Small intestine (tissue), 7 donors: Measurements from ENCODE around the gene ALDH3A1. TPM values are rescaled to one million over a fixed set of nuclear protein-coding genes. Genes with fewer than 3 reads are reported as not detected.

ENCODE experiments used
- DNase-seq, 2 donors: peaks; one replicate each; pipeline versions ENCODE4 v3.0.0 to v3.0.0-alpha.2; 2013
- FAIRE-seq: peaks from 2 replicates; lab custom pipeline; 2012; peaks lifted over from hg19 to GRCh38; lab: Jason Lieb, UNC
- H3K27ac ChIP-seq, 3 donors: one replicate each; pipeline ENCODE4 v1.5.1; 2013; ENCODE audit warnings: low read length in 2 of 3, mild to moderate bottlenecking in 2 of 3, control low read depth in 1 of 3, inconsistent platforms in 1 of 3, low read depth in 1 of 3, moderate library complexity in 1 of 3
- H3K27me3 ChIP-seq, 3 donors: one replicate each; pipeline ENCODE4 v1.6.1; 2013; ENCODE audit warnings: low read length in 3 of 3, inconsistent platforms in 1 of 3; ENCODE audit not compliant: control insufficient read depth in 3 of 3, insufficient read depth in 3 of 3
- H3K36me3 ChIP-seq, 3 donors: one replicate each; pipeline ENCODE4 v1.6.1; 2013; ENCODE audit warnings: low read length in 3 of 3, inconsistent platforms in 1 of 3, low read depth in 1 of 3, mild to moderate bottlenecking in 1 of 3, moderate library complexity in 1 of 3; ENCODE audit not compliant: control insufficient read depth in 3 of 3, insufficient read depth in 2 of 3
- H3K4me1 ChIP-seq, 3 donors: one replicate each; pipeline ENCODE4 v1.6.1; 2013; ENCODE audit warnings: low read length in 2 of 3, inconsistent platforms in 1 of 3, low read depth in 1 of 3, mild to moderate bottlenecking in 1 of 3, moderate library complexity in 1 of 3; ENCODE audit not compliant: control insufficient read depth in 3 of 3, insufficient read depth in 2 of 3
- H3K4me3 ChIP-seq, 3 donors: one replicate each; pipeline ENCODE4 v1.5.1; 2013; ENCODE audit warnings: low read length in 3 of 3, control low read depth in 1 of 3, inconsistent platforms in 1 of 3, low read depth in 1 of 3, mild to moderate bottlenecking in 1 of 3, moderate library complexity in 1 of 3
- H3K9me3 ChIP-seq, 2 donors: one replicate each; pipeline ENCODE4 v1.6.1; 2013; ENCODE audit warnings: low read depth in 1 of 2, low read length in 1 of 2; ENCODE audit not compliant: control insufficient read depth in 2 of 2, insufficient read depth in 1 of 2
- WGBS, 3 donors: extraction: QIAGEN DNeasy Blood & Tissue Kit; methylation state at CpG; one replicate each; pipeline ENCODE4 v1.1.7; 2013; 5-methylcytosine and 5-hydroxymethylcytosine counted together
- polyA plus RNA-seq, 4 donors: library from polyadenylated mRNA; stranded (reverse) in 3 of 4; unstranded in 1 of 4; fragments of 200-250 nt in 3 of 4; fragments of 120-200 nt in 1 of 4; gene quantifications; one replicate each; pipeline versions ENCODE4 v1.2.1 to v1.2.3, GENCODE V29; 2013
- donor health status: healthy with polysubstance abuse.
- donor health status: control.
- donor health status: control.
- donor health status: Bipolar disorder and iron deficiency.
- donor health status: healthy.

Gene ALDH3A1
- polyA plus RNA-seq, 4 donors = 0.92 to 5.8 (median 3.1) TPM

GRCh38 chr17:19729900-19730299, 18.2 kb downstream of the ALDH3A1 start:
- Histone ChIP-seq H3K27me3 (no peaks in the 10 kb centered on the region), H3K27ac (no peak overlapping the region), H3K4me1 (peaks cover 3 to 26% (median 8%) of the 10 kb centered on the region in 3 donors), H3K36me3 (no peaks in the 10 kb centered on the region), H3K4me3 (no peak overlapping the region), H3K9me3 (peaks cover 0 to 3% of the 10 kb centered on the region in 2 donors)
- WGBS, 3 donors = 92 to 99% (median 94%) methylated on average over 6 of the region's 6 CpGs
- FAIRE-seq (no peak), DNase-seq (no peak)

- H3K36me3 ChIP-seq = no peaks in the 10 kb centered on the region
- H3K27me3 ChIP-seq = no peaks in the 10 kb centered on the region
- H3K4me3 ChIP-seq = no peak overlapping the region
- 15 to 25% (median 22%) methylated on average over 7 of the region's 7 CpGs for WGBS, 3 donors
- H3K4me1 ChIP-seq = peaks cover 3 to 24% (median 3%) of the 10 kb centered on the region in 3 donors
- DNase-seq (peak; percentile 62 to 68), FAIRE-seq (no peak)
- H3K27ac ChIP-seq = peak overlapping the region; percentile 6 to 96 (median 54)
- H3K9me3 ChIP-seq = peaks cover 0 to 3% of the 10 kb centered on the region in 2 donors
These were observed 20.0 kb downstream of the ALDH3A1 start for GRCh38 chr17:19728084-19728495.

- no peak overlapping the region for H3K4me3 ChIP-seq
- peak overlapping the region; percentile 6 to 96 (median 54) for H3K27ac ChIP-seq
- DNase-seq = peak in 1 of 2 donors; percentile 44
- no peak for FAIRE-seq
- H3K4me1 ChIP-seq = peaks cover 3 to 27% (median 3%) of the 10 kb centered on the region in 3 donors
- WGBS, 3 donors = 20 to 51% (median 39%) methylated on average over 4 of the region's 4 CpGs
- peaks cover 0 to 3% of the 10 kb centered on the region in 2 donors for H3K9me3 ChIP-seq
- H3K27me3 ChIP-seq = no peaks in the 10 kb centered on the region
- no peaks in the 10 kb centered on the region for H3K36me3 ChIP-seq
These were observed 20.5 kb downstream of the ALDH3A1 start for GRCh38 chr17:19727501-19728078.

- Histone ChIP-seq H3K27ac (peak overlapping the region in 1 of 3 donors; percentile 96), H3K4me3 (no peak overlapping the region), H3K36me3 (no peaks in the 10 kb centered on the region), H3K4me1 (peaks cover 3 to 33% (median 3%) of the 10 kb centered on the region in 3 donors), H3K27me3 (no peaks in the 10 kb centered on the region), H3K9me3 (peaks cover 0 to 3% of the 10 kb centered on the region in 2 donors)
- FAIRE-seq (no peak), DNase-seq (no peak)
- 80 to 92% (median 85%) methylated on average over 7 of the region's 7 CpGs for WGBS, 3 donors
These were observed 21.3 kb downstream of the ALDH3A1 start for GRCh38 chr17:19726631-19727376.

GRCh38 chr17:19725486-19725885, 22.6 kb downstream of the ALDH3A1 start:
- Histone ChIP-seq H3K27me3 (no peaks in the 10 kb centered on the region), H3K9me3 (peaks cover 0 to 3% of the 10 kb centered on the region in 2 donors), H3K4me1 (peaks cover 3 to 47% (median 6%) of the 10 kb centered on the region in 3 donors), H3K36me3 (no peaks in the 10 kb centered on the region), H3K27ac (no peak overlapping the region), H3K4me3 (no peak overlapping the region)
- FAIRE-seq (no peak), DNase-seq (no peak)
- 93 to 94% (median 94%) methylated on average over 5 of the region's 5 CpGs for WGBS, 3 donors

GRCh38 chr17:19724501-19725420, 23.3 kb downstream of the ALDH3A1 start:
- 40 to 48% (median 48%) methylated on average over 43 to 55 of the region's 55 CpGs for WGBS, 3 donors
- H3K4me3 ChIP-seq = peak overlapping the region in 2 of 3 donors; percentile 14 to 20
- no peaks in the 10 kb centered on the region for H3K27me3 ChIP-seq
- H3K27ac ChIP-seq = no peak overlapping the region
- no peaks in the 10 kb centered on the region for H3K36me3 ChIP-seq
- DNase-seq (peak in 1 of 2 donors; percentile 61), FAIRE-seq (no peak)
- H3K9me3 ChIP-seq = peaks cover 0 to 3% of the 10 kb centered on the region in 2 donors
- H3K4me1 ChIP-seq = peaks cover 3 to 54% (median 13%) of the 10 kb centered on the region in 3 donors

- no peaks in the 10 kb centered on the region for H3K27me3 ChIP-seq
- H3K9me3 ChIP-seq = peaks cover 0 to 3% of the 10 kb centered on the region in 2 donors
- no peak overlapping the region for H3K27ac ChIP-seq
- 93 to 100% (median 99%) methylated on average over 1 of the region's 1 CpG for WGBS, 3 donors
- H3K36me3 ChIP-seq = no peaks in the 10 kb centered on the region
- no peak overlapping the region for H3K4me3 ChIP-seq
- peaks cover 3 to 61% (median 17%) of the 10 kb centered on the region in 3 donors for H3K4me1 ChIP-seq
- DNase-seq = no peak
- no peak for FAIRE-seq
These were observed 24.1 kb downstream of the ALDH3A1 start for GRCh38 chr17:19723964-19724363.
